Measurements from ENCODE around the gene SORCS2.

DNA sequence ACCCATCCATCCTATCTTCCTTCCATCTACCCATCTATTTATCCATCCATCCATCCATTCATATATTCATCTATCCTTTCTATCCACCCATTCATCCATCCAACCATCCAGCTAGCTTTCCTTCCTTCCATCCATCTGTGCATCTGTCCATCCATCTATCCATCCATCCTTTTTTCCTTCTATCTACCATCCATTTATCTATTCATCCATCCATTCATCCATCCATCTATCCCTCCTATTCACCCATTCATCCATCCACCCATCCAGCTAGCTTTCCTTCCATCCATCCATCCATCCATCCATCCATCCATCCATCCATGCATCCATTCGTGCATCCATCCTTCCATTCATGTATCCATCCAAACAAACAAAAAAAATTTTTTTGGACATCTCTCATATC, 123.6 kb downstream of the SORCS2 start:
- TF ChIP-seq, protein P1, sequence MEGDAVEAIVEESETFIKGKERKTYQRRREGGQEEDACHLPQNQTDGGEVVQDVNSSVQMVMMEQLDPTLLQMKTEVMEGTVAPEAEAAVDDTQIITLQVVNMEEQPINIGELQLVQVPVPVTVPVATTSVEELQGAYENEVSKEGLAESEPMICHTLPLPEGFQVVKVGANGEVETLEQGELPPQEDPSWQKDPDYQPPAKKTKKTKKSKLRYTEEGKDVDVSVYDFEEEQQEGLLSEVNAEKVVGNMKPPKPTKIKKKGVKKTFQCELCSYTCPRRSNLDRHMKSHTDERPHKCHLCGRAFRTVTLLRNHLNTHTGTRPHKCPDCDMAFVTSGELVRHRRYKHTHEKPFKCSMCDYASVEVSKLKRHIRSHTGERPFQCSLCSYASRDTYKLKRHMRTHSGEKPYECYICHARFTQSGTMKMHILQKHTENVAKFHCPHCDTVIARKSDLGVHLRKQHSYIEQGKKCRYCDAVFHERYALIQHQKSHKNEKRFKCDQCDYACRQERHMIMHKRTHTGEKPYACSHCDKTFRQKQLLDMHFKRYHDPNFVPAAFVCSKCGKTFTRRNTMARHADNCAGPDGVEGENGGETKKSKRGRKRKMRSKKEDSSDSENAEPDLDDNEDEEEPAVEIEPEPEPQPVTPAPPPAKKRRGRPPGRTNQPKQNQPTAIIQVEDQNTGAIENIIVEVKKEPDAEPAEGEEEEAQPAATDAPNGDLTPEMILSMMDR (IDR thresholded peaks at IDR 0.05; ENCODE audit: borderline replicate concordance, extremely low read depth, low read length, poor library complexity, severe bottlenecking) = no peak
- no peak for TF ChIP-seq EZH2 (IDR thresholded peaks at IDR 0.05; ENCODE audit: borderline replicate concordance, low read depth, low read length, severe bottlenecking)
